ENCODE measurements around the gene CDK12.

CDK12 gene

DNA sequence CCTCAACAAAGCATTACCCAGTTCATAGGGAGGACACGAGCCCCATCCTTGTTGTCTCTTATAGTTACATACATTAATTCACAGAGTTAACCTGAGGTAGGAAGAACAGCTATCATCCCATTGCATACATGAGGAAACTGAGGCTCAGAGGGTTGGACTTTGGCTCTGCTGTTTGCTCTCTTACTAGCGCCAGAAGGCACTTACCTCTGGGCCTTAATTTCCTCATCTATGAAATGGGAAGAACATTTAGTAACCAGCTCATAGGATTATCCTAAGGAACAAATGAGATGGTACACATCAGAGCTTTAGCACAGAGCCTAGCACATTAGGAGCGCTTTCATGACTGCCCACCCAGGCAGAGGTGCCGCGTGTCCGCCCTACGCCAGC lies 118.8 kb downstream of the CDK12 start:
- H3K4me3 ChIP-seq (ENCODE audit: control insufficient read depth, low read depth, low read length): no peak overlapping the region
- TF ChIP-seq, protein P1, sequence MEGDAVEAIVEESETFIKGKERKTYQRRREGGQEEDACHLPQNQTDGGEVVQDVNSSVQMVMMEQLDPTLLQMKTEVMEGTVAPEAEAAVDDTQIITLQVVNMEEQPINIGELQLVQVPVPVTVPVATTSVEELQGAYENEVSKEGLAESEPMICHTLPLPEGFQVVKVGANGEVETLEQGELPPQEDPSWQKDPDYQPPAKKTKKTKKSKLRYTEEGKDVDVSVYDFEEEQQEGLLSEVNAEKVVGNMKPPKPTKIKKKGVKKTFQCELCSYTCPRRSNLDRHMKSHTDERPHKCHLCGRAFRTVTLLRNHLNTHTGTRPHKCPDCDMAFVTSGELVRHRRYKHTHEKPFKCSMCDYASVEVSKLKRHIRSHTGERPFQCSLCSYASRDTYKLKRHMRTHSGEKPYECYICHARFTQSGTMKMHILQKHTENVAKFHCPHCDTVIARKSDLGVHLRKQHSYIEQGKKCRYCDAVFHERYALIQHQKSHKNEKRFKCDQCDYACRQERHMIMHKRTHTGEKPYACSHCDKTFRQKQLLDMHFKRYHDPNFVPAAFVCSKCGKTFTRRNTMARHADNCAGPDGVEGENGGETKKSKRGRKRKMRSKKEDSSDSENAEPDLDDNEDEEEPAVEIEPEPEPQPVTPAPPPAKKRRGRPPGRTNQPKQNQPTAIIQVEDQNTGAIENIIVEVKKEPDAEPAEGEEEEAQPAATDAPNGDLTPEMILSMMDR (IDR thresholded peaks at IDR 0.05; ENCODE audit: control insufficient read depth, insufficient read depth, low read depth, low read length, missing control alignments): no peak
- no peak for DNase-seq (ENCODE audit: low read depth)

DNA sequence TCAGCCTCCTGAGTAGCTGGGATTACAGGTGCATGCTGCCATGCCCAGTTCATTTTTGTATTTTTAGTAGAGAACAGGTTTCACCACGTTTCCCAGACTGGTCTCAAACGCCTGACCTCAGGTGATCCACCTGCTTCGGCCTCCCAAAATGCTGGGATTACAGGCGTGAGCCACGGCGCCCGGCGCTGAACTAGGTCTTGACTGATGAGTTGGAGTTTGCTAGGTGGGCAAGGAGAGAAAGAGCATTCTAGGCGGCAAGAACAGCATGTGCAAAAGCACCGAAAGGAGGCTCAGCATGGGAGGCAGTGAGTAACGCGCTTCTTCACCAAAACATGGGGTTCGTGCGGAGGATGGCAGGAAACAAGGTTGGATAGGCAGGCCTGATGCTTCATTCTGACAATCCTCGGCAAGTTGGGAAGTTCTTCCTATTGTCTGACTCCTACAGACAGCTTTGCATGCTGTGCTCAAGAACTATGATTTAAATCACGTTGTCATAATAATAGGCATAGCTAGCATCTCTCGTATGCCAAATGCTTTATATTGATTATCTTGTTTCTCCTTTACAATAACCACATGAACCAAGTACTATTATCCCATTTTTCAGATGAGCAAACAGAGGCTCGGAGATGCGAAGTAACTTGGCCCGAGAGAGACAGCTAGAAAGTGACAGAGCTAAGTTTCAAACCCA lies 119.9 kb downstream of the CDK12 start:
- DNase-seq (ENCODE audit: low read depth): no peak
- TF ChIP-seq, protein P1 (IDR thresholded peaks at IDR 0.05; ENCODE audit: control insufficient read depth, insufficient read depth, low read depth, low read length, missing control alignments): no peak
- H3K4me3 ChIP-seq (ENCODE audit: control insufficient read depth, low read depth, low read length): no peak overlapping the region

GRCh38 chr17:39581759-39582085 lies 120.4 kb downstream of the CDK12 start:
- DNase-seq (ENCODE audit: low read depth): no peak
- TF ChIP-seq, protein P1 (IDR thresholded peaks at IDR 0.05; ENCODE audit: control insufficient read depth, insufficient read depth, low read depth, low read length, missing control alignments): no peak
- H3K4me3 ChIP-seq (ENCODE audit: control insufficient read depth, low read depth, low read length): no peak overlapping the region

DNA sequence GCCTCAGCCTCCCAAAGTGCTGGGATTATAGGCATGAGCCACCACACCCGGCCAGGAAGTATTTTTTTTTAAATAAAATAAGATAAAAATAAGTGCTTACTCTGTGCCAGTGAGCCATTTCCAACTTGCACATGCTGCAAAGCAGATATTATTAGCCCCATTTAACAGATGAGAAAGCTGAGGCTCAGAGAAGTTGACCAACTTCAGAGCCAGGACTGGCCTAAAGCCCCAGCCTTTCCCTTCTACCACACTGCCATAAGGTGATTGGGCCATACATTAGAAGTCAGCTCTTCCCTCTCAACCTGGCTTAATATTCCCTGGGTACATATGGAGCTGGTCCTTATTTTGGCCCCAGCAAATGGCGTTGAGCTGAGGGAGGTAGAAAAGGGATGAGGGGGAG lies 121.4 kb downstream of the CDK12 start:
- H3K4me3 ChIP-seq (ENCODE audit: control insufficient read depth, low read depth, low read length): no peak overlapping the region
- no peak for DNase-seq (ENCODE audit: low read depth)
- TF ChIP-seq, protein P1 (IDR thresholded peaks at IDR 0.05; ENCODE audit: control insufficient read depth, insufficient read depth, low read depth, low read length, missing control alignments): no peak

All from AG09309 (cell line).